HG03039 (cell line): Measurements from ENCODE around the gene IL1A.

Experiments used
- ATAC-seq: cut with Tn5 transposase; IDR thresholded peaks from one replicate; pipeline ENCODE4 v1.9.1; 2021; ENCODE audit warnings: mild to moderate bottlenecking, moderate library complexity; ENCODE audit not compliant: unreplicated experiment

Gene IL1A

DNA sequence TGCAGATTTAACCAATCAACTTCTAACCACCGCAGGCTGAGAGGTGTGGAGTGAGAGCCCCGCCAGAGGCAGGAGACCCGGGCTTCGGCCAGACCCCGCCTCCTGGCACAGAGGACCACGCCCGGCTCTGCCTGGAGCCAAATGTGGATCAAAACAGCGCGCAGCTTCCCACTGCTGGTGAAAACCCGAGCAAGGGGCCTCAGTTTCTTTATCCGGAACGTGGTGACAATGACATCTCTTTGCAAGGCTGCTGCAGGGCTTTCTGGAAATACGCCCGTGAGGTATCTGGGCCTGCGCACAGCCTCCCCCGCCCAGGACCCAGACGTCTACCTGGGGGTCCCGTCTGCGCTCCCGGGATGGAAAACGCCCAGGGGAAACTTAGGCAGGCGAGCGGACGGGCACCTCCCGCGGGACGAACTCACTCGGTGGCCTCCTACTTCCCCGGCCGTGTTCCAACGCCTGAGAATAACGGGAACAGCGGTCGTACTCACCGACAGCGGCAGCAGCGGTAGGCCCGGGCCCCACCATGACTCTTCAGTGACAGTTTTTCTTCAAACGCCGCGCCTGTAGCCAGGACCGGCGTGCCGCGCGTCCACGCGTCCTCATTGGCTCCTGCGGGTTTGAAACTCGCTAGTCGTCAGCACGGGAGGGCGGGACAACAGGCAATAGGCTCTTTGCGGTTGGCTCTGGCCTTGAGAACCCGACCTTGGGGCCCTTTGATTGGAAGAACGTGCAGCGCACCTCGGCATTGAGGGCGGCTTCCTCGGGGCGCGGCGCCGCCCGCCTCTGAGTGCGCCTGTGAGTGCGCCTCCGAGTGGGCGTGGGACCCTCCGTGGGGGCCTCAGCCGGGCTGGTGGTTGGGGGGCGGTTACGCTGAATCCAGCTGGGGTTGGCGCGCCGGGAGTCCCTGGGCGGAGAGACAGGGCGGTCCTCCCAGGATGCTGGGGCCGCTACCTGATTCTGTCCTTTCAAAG, 19.9 kb downstream of the IL1A start, which contains the start of gene CKAP2L:
TSS of gene CKAP2L (minus strand) at position 539 of the 974 bp plus-strand sequence. CDS start at position 528, 11 bp downstream.
- ATAC-seq, result peak; percentile 96

DNA sequence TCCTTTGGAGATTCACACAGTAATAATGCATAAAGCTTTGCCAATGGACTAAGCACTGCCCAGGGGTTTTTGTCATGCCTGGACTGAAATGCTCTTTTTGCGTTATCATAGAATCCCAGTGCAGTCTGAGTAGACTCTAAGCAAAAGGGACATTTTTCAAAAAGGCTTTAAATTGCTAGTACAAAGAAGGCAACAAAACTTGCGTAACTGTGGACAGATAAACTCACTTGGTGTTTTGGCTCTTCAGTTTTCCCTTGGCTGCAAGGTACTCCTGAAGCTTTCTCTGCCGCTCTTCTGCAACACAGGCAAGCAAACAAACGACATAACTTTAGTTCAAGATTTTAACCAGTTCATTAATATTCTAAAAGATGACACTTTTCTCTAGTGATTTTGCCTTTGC, 22.0 kb downstream of the IL1A start:
- ATAC-seq, result no peak

GRCh38 chr2:112760149-112760548, 24.1 kb downstream of the IL1A start:
- ATAC-seq, result no peak

DNA sequence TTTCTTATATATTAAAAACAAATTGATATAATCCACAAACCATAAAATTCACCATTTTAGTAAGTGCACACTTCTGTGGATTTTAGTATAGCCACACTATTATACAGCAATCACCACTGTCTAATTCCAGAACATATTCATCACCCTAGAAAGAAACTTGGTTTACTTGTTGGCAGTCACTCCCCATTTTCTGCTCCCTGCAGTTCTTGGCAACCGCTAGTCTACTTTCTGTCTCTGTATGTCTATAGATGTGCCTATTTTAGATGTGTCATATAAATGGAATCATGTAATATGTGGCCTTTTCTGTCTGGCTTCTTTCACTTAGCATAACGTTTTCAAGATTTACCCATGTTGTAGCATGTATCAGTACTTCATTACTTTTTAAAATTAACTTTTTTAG, 25.6 kb downstream of the IL1A start:
- ATAC-seq, result no peak

- no peak for ATAC-seq
Observed at GRCh38 chr2:112757265-112757664, 27.0 kb downstream of the IL1A start.

- no peak for ATAC-seq
Observed at GRCh38 chr2:112756207-112756606, 28.1 kb downstream of the IL1A start.

DNA sequence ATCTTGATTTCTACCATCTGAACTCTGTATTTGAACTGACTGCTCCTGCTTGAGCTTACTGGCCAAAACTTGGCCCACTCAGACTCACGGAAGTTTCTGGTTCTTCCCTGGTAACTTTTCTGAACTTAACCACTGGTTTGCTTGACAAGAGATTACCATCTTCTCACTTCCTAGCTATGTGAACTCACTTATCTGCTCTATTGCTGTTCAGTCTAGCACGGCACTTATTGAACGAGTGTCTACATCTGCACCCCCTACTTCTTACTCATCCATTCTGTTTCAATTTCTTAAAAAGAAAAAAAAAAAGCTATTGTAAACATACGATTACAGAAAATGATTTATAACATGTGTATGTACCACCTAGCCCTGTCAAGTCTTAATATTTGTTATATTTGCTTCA, 28.8 kb downstream of the IL1A start:
- no peak for ATAC-seq

DNA sequence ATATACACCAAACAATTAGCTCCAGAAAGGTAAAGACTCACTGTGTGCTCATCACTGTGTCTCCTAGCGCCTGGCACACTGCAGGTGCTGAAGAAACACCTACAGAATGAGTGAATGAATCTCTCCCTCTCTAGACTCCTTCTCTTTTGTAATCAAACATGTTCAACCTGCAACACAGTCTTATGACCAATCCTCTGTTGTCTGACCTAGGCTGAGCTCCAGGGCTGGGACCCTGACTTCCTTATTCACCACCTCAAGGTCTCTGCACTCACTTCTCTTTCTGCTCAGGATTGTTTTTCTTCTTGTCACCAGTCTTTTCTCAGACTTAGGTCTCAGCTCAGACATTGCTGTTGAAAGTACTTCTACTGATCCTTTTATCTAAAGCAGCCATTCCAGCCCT, 29.7 kb downstream of the IL1A start:
- no peak for ATAC-seq

DNA sequence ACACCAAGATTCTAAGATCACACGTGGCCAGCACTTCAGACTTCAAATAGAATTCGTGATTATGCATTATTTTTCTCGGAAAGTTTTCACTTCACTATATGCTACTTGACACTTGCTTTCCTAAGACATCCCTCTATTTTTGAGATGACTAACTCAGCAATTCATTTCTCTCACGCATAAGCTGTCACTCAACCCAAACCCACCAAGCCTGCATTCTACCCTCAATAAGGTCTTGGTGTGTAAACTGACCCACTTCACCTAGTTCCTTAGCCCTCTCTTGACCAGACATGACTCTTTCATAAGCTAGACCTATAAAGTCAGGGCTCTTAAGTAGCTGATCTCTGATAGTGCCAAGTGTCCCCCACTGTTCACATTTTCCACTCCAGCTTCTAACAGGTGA, 31.6 kb downstream of the IL1A start:
- no peak for ATAC-seq

DNA sequence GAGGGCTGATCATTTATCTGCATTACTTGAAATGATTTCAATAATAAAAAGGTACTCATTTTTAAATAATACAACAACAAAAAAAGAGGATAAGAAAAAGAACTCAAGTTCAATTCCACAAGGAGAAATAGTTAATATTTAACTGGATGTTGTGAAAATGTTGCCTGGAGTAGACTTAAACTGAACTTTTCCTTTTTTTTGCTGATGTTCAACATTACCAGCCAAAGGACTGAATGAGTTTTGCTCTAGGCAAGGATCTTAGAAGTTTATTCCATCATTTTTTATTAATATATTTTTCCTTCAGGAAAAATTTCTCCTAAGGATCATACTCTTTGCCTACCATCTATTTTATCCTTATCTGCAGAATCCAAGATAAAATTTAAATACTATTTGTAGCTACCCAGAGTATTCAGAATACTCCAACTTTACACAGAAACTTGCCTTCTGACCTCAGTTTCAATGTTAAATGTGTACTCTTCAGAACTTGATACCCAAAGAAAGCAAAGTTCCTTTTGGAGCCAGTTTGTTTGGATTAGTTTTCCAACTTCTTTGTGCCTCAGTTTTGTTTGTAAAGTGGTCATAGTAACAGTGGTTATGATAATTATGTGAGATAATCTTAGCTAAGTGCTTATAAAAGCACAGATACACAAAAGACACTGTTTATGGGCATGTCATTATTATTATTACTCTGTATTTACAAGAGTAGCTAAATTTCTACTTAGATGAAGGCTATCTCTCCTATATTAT, 32.7 kb downstream of the IL1A start:
- ATAC-seq, result no peak

DNA sequence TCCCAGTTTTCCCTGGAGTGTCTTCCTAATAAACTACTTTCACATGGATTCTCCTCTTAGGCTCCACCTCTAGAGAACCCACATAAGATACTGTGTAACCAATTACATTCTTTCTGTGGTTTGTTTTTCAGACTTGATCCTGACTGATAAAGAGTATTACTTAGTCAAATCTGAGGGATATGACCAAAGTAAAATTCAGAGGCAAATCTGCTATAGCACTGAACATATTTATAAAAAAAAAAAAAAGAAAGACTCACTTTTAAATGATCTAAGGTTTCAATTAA, 33.8 kb downstream of the IL1A start:
- ATAC-seq, result no peak

GRCh38 chr2:112749755-112750559, 34.3 kb downstream of the IL1A start:
- ATAC-seq, result peak; percentile 61

- no peak for ATAC-seq
Observed at GRCh38 chr2:112740527-112740926, 43.8 kb downstream of the IL1A start.

DNA sequence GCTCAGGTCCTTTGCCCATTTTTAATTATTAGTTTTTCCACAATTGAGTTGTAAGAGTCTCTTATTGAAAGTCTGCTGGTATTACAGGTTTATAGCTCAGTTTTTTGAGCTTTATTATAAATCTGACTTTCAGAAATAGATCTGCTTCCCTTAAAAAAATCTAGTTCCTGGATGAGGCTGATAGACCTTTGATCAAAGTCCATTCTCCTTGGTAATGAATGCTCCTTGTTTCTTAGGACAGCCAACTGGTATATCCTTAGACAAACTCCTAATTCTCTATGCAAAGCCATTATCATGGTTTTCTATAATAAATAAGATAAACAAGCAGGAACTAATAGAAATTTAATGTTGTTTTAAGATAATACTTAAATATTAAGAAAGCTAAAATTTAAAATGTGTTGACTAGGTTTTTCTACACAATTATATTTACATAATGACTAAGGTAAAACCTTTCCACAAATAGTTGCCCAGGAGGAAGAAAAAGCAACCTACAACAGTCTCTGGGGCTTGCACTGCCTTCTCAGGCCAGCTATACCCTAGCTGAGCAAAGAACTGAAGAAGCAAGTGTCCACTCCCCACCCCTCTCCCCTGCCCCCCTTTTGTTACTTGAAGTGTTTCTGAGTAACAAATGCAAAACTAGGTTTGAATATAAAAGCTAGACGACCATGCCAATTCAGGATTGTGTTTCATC, 46.6 kb downstream of the IL1A start:
- no peak for ATAC-seq

DNA sequence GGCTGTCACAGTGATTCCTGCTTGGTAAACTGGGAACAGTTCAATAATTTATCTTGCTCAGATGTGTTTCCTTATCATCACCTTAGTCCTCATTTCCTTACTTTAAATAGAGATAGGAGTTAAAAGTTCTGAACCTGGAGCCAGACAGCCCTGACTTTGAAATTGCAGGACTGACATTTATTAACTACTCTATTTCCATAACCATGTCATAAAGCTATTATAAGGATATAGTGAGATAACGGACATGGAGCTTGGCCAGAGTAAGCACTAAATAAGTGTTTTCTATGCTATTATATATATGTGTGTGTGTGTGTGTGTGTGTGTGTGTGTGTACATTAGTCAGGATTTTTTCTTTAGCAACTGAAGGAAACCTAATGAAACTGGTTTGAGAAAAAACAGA, 50.4 kb downstream of the IL1A start:
- ATAC-seq, result no peak

DNA sequence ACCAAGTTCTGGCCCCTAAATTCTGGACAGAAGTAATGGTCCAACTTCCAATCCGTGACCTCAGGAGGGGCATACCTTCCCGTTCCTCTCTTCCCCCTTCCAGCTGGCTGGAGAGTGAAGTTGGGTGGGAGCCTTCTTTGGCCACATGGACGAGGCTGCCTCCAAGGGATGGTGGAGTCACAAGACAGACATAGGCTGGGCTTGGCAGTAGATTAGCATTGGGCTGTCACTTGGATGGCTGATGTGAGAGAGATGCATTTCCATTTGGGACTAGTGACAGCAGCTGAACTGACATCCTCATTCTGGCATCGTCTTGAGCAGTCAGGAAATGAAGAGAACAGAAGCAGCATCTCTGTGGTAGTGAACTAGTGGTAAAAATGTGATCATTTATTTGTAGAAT, 50.8 kb downstream of the IL1A start:
- no peak for ATAC-seq

DNA sequence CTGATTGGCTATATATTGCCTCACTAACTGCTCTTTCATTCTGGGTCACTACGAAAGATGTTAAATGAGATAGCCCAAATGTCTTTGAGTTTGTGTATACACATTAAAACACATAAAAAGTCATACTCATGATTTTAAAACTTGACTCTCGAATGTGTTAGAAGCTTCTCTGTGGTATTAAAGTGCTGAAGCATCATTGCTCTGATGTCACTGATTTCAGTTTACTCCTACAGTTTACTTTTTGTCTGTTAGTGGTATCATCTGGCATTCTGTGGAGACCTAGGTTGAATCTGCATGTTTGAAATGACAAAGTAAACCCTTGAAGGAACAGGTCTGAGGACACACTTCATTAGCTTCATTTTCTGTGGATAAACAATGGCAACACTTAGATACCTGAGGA, 52.8 kb downstream of the IL1A start:
- no peak for ATAC-seq

GRCh38 chr2:112730791-112731190, 53.5 kb downstream of the IL1A start:
- no peak for ATAC-seq

DNA sequence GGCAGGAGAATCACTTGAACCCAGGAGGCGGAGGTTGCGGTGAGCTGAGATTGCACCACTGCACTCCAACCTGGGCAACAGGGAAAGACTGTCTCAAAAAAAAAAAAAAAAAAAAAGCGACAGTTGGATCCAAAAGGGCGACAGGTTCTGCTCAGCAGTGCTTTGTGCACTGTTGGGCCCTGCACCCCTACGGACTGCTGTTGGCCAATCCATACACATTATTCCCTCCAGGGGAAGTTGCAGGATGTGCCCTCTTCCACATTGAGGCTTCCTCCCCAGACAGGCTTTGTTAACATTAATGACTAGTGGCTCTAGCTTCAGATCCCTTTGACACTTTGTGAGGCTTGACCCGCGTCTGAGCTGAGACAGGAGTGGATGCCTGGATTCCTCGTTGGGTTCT, 54.1 kb downstream of the IL1A start:
- ATAC-seq, result no peak

DNA sequence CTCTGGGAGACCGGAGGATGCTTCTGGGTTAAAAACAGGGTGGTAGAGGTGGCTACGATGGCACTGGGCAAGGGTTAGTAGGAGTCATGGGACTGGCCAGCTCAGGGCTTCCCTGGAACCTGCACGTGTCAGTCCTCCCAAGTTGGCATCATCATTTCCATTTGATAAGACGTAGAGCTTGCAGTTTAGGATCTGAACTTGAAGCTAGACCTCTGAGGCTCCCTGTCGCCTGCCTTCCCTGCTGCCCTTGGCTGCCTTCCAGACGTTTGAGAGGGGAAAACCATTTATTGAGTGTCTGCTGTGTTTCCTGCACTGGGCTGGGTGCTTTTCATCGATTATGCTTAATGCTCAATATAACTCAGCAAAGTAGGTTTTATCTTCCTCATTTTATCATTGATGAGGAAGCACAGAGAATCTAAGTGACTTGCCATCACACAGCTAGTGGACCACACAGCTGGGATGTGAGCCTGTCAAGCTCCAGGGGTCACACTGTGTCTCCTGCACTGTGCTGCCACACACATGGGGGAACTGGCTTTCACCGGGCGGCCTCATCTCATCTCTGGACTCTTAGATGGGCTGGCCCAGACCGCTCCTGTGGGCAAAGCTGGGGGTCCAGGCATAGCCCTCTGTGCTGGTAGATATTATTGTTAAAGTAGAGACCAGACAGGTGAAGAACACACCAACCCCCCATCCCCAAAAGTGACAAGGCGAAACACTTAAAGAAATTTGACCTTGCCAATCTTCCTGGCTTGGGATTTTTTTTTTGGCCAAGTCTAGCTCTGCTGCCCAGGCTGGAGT, 55.7 kb downstream of the IL1A start:
- no peak for ATAC-seq
